ENCODE data around the gene TMEM51.

DNA sequence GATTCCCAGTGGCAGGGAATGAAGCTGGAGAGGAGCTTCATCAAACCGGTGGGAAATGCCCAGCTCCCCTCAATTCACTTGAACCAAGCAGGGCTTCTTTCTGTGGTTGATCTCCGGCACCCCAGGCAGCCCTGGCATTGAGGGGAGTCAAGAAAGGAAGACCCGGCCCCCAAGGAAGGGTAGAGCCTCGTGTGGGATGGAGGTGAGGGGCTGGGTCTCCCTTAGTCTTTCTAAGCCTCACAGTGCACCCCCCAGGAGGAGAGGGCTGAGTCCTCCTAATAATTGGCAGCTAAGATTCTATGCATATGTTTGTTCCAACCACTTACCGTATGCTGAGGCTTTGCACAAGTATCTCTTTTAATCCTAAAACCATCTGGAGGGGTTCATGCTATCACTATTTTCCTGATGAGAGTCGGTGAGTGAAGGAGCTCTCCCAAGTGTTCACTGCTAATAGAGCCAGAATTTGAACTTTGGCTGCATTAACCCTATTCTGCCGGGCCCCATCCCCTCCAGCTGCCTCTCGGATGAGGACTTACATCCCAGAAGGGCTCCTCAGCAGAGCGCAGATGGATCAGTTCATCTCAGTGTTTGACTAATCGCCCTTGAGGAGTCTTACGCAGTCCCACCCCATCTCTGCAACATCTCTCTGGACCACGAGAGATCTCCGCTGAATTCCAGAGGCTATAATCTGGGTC lies 33.1 kb upstream of the TMEM51 start:
- TF ChIP-seq POLR2A (IDR thresholded peaks at IDR 0.05; ENCODE audit: extremely low read depth, insufficient read length), result no peak
- TF ChIP-seq, protein P1, sequence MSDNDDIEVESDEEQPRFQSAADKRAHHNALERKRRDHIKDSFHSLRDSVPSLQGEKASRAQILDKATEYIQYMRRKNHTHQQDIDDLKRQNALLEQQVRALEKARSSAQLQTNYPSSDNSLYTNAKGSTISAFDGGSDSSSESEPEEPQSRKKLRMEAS (IDR thresholded peaks at IDR 0.05; ENCODE audit: low read depth, low read length), result no peak
